ENCODE data around the gene ROR1.

Gene ROR1

GRCh38 chr1:63884486-63884885, 110.7 kb downstream of the ROR1 start:
- H3K4me3 ChIP-seq (ENCODE audit: low read length), result no peak overlapping the region
- H3K9ac ChIP-seq (ENCODE audit: low read length), result no peak overlapping the region
- H3K4me1 ChIP-seq (ENCODE audit: control insufficient read depth, insufficient read depth, low read length), result no peaks in the 10 kb centered on the region
- H3K36me3 ChIP-seq (ENCODE audit: control insufficient read depth, insufficient read depth, low read length), result no peaks in the 10 kb centered on the region
- H3K27me3 ChIP-seq (ENCODE audit: control insufficient read depth, insufficient read depth, low read length), result no peaks in the 10 kb centered on the region
- H3K9me3 ChIP-seq (ENCODE audit: control insufficient read depth, low read length), result no peaks in the 10 kb centered on the region

GRCh38 chr1:63885899-63886298, 112.1 kb downstream of the ROR1 start:
- H3K27me3 ChIP-seq (ENCODE audit: control insufficient read depth, insufficient read depth, low read length), result no peaks in the 10 kb centered on the region
- H3K4me1 ChIP-seq (ENCODE audit: control insufficient read depth, insufficient read depth, low read length), result no peaks in the 10 kb centered on the region
- H3K36me3 ChIP-seq (ENCODE audit: control insufficient read depth, insufficient read depth, low read length), result no peaks in the 10 kb centered on the region
- H3K9me3 ChIP-seq (ENCODE audit: control insufficient read depth, low read length), result no peaks in the 10 kb centered on the region
- H3K9ac ChIP-seq (ENCODE audit: low read length), result no peak overlapping the region
- H3K4me3 ChIP-seq (ENCODE audit: low read length), result no peak overlapping the region

GRCh38 chr1:63886340-63886739, 112.5 kb downstream of the ROR1 start:
- Histone ChIP-seq H3K36me3 (ENCODE audit: control insufficient read depth, insufficient read depth, low read length) (no peaks in the 10 kb centered on the region), H3K9ac (ENCODE audit: low read length) (no peak overlapping the region), H3K27me3 (ENCODE audit: control insufficient read depth, insufficient read depth, low read length) (no peaks in the 10 kb centered on the region), H3K4me1 (ENCODE audit: control insufficient read depth, insufficient read depth, low read length) (no peaks in the 10 kb centered on the region), H3K9me3 (ENCODE audit: control insufficient read depth, low read length) (no peaks in the 10 kb centered on the region), H3K4me3 (ENCODE audit: low read length) (no peak overlapping the region)

- no peaks in the 10 kb centered on the region for H3K4me1 ChIP-seq (ENCODE audit: control insufficient read depth, insufficient read depth, low read length)
Observed at GRCh38 chr1:63887809-63888208, 114.0 kb downstream of the ROR1 start.

GRCh38 chr1:63888984-63889383, 115.2 kb downstream of the ROR1 start:
- Histone ChIP-seq H3K27me3 (ENCODE audit: control insufficient read depth, insufficient read depth, low read length) (no peaks in the 10 kb centered on the region), H3K9ac (ENCODE audit: low read length) (no peak overlapping the region), H3K4me3 (ENCODE audit: low read length) (no peak overlapping the region), H3K36me3 (ENCODE audit: control insufficient read depth, insufficient read depth, low read length) (no peaks in the 10 kb centered on the region), H3K4me1 (ENCODE audit: control insufficient read depth, insufficient read depth, low read length) (no peaks in the 10 kb centered on the region), H3K9me3 (ENCODE audit: control insufficient read depth, low read length) (no peaks in the 10 kb centered on the region)

More at GRCh38 chr1:63887809-63888208, 114.0 kb downstream of the ROR1 start:
- no peaks in the 10 kb centered on the region for H3K9me3 ChIP-seq (ENCODE audit: control insufficient read depth, low read length)
- no peaks in the 10 kb centered on the region for H3K36me3 ChIP-seq (ENCODE audit: control insufficient read depth, insufficient read depth, low read length)
- H3K27me3 ChIP-seq (ENCODE audit: control insufficient read depth, insufficient read depth, low read length), result no peaks in the 10 kb centered on the region
- no peak overlapping the region for H3K4me3 ChIP-seq (ENCODE audit: low read length)
- H3K9ac ChIP-seq (ENCODE audit: low read length), result no peak overlapping the region

GRCh38 chr1:63890468-63890867, 116.7 kb downstream of the ROR1 start:
- Histone ChIP-seq H3K4me1 (ENCODE audit: control insufficient read depth, insufficient read depth, low read length) (no peaks in the 10 kb centered on the region), H3K36me3 (ENCODE audit: control insufficient read depth, insufficient read depth, low read length) (no peaks in the 10 kb centered on the region), H3K9ac (ENCODE audit: low read length) (no peak overlapping the region), H3K27me3 (ENCODE audit: control insufficient read depth, insufficient read depth, low read length) (no peaks in the 10 kb centered on the region), H3K4me3 (ENCODE audit: low read length) (no peak overlapping the region), H3K9me3 (ENCODE audit: control insufficient read depth, low read length) (no peaks in the 10 kb centered on the region)

GRCh38 chr1:63891060-63891690, 117.4 kb downstream of the ROR1 start:
- no peak overlapping the region for H3K4me3 ChIP-seq (ENCODE audit: low read length)
- H3K4me1 ChIP-seq (ENCODE audit: control insufficient read depth, insufficient read depth, low read length), result no peaks in the 10 kb centered on the region
- H3K9me3 ChIP-seq (ENCODE audit: control insufficient read depth, low read length), result no peaks in the 10 kb centered on the region
- no peaks in the 10 kb centered on the region for H3K27me3 ChIP-seq (ENCODE audit: control insufficient read depth, insufficient read depth, low read length)
- no peak overlapping the region for H3K9ac ChIP-seq (ENCODE audit: low read length)
- no peaks in the 10 kb centered on the region for H3K36me3 ChIP-seq (ENCODE audit: control insufficient read depth, insufficient read depth, low read length)

- H3K36me3 ChIP-seq (ENCODE audit: control insufficient read depth, insufficient read depth, low read length), result no peaks in the 10 kb centered on the region
- no peaks in the 10 kb centered on the region for H3K27me3 ChIP-seq (ENCODE audit: control insufficient read depth, insufficient read depth, low read length)
- no peaks in the 10 kb centered on the region for H3K4me1 ChIP-seq (ENCODE audit: control insufficient read depth, insufficient read depth, low read length)
- H3K9ac ChIP-seq (ENCODE audit: low read length), result no peak overlapping the region
- H3K9me3 ChIP-seq (ENCODE audit: control insufficient read depth, low read length), result no peaks in the 10 kb centered on the region
- no peak overlapping the region for H3K4me3 ChIP-seq (ENCODE audit: low read length)
Observed at GRCh38 chr1:63892632-63893395, 119.0 kb downstream of the ROR1 start.

- no peaks in the 10 kb centered on the region for H3K27me3 ChIP-seq (ENCODE audit: control insufficient read depth, insufficient read depth, low read length)
- H3K4me3 ChIP-seq (ENCODE audit: low read length), result no peak overlapping the region
- H3K36me3 ChIP-seq (ENCODE audit: control insufficient read depth, insufficient read depth, low read length), result no peaks in the 10 kb centered on the region
- no peaks in the 10 kb centered on the region for H3K9me3 ChIP-seq (ENCODE audit: control insufficient read depth, low read length)
- no peaks in the 10 kb centered on the region for H3K4me1 ChIP-seq (ENCODE audit: control insufficient read depth, insufficient read depth, low read length)
- H3K9ac ChIP-seq (ENCODE audit: low read length), result no peak overlapping the region
Observed at GRCh38 chr1:63893976-63894375, 120.2 kb downstream of the ROR1 start.

GRCh38 chr1:63894627-63895265, 120.9 kb downstream of the ROR1 start:
- Histone ChIP-seq H3K4me3 (ENCODE audit: low read length) (no peak overlapping the region), H3K27me3 (ENCODE audit: control insufficient read depth, insufficient read depth, low read length) (no peaks in the 10 kb centered on the region), H3K9ac (ENCODE audit: low read length) (no peak overlapping the region), H3K36me3 (ENCODE audit: control insufficient read depth, insufficient read depth, low read length) (no peaks in the 10 kb centered on the region), H3K9me3 (ENCODE audit: control insufficient read depth, low read length) (no peaks in the 10 kb centered on the region), H3K4me1 (ENCODE audit: control insufficient read depth, insufficient read depth, low read length) (no peaks in the 10 kb centered on the region)

GRCh38 chr1:63896755-63897154, 122.9 kb downstream of the ROR1 start:
- peaks cover 4% of the 10 kb centered on the region for H3K4me1 ChIP-seq (ENCODE audit: control insufficient read depth, insufficient read depth, low read length)
- no peaks in the 10 kb centered on the region for H3K9me3 ChIP-seq (ENCODE audit: control insufficient read depth, low read length)

GRCh38 chr1:63898428-63899196, 124.8 kb downstream of the ROR1 start:
- no peak overlapping the region for H3K9ac ChIP-seq (ENCODE audit: low read length)
- H3K27me3 ChIP-seq (ENCODE audit: control insufficient read depth, insufficient read depth, low read length), result no peaks in the 10 kb centered on the region
- H3K9me3 ChIP-seq (ENCODE audit: control insufficient read depth, low read length), result no peaks in the 10 kb centered on the region
- H3K36me3 ChIP-seq (ENCODE audit: control insufficient read depth, insufficient read depth, low read length), result no peaks in the 10 kb centered on the region
- no peak overlapping the region for H3K4me3 ChIP-seq (ENCODE audit: low read length)
- peaks cover 4% of the 10 kb centered on the region for H3K4me1 ChIP-seq (ENCODE audit: control insufficient read depth, insufficient read depth, low read length)

More at GRCh38 chr1:63896755-63897154, 122.9 kb downstream of the ROR1 start:
- no peak overlapping the region for H3K9ac ChIP-seq (ENCODE audit: low read length)
- H3K4me3 ChIP-seq (ENCODE audit: low read length), result no peak overlapping the region
- no peaks in the 10 kb centered on the region for H3K27me3 ChIP-seq (ENCODE audit: control insufficient read depth, insufficient read depth, low read length)
- H3K36me3 ChIP-seq (ENCODE audit: control insufficient read depth, insufficient read depth, low read length), result no peaks in the 10 kb centered on the region
